ENCODE results near the gene LHPP.

DNA sequence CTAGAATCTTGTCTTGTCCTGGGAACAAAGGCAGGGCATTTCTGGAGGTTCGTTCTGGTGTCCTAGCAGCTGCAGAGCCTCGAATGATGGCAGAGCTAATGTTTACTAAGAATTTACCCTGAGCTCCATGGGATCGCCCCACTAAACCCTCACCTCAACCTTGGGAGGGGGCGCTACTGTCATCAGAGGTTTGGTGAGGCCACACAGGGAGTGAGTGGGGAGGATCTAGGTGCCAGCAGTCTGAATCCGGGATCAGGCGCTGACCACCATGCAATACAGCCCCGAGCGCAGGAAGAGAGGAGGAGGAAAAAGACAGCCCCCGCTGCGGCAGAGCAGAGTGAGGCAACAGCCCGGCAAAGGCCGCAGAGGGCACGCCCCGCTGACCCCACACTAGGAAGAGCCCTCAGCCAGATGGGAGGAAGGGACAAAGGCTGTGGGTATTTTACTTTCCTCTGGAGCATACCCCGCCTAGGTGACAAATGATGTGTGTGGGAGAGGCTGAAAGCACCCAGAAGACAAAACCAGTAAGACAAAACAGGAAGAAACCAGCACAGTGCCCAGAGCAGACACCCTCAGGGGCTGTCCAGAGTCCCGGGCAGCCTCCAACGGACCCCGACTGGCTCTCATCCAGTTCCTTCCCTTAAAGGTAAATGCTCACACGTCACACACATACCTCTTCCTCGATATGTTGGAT, 179.1 kb downstream of the LHPP start:
- TF ChIP-seq, protein P1, sequence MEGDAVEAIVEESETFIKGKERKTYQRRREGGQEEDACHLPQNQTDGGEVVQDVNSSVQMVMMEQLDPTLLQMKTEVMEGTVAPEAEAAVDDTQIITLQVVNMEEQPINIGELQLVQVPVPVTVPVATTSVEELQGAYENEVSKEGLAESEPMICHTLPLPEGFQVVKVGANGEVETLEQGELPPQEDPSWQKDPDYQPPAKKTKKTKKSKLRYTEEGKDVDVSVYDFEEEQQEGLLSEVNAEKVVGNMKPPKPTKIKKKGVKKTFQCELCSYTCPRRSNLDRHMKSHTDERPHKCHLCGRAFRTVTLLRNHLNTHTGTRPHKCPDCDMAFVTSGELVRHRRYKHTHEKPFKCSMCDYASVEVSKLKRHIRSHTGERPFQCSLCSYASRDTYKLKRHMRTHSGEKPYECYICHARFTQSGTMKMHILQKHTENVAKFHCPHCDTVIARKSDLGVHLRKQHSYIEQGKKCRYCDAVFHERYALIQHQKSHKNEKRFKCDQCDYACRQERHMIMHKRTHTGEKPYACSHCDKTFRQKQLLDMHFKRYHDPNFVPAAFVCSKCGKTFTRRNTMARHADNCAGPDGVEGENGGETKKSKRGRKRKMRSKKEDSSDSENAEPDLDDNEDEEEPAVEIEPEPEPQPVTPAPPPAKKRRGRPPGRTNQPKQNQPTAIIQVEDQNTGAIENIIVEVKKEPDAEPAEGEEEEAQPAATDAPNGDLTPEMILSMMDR (IDR thresholded peaks at IDR 0.05), result no peak
- TF ChIP-seq POLR2A (IDR thresholded peaks at IDR 0.05), result no peak
